Stimulated activated naive CD4-positive, alpha-beta T cell (primary cell): ENCODE results near the gene NTRK2.

Experiments used
- DNase-seq, 6 experiments: peaks; one replicate each; lab custom pipeline; 2025; lab: John Stamatoyannopoulos, UW

Gene NTRK2

GRCh38 chr9:84974855-84975254 lies 305.3 kb downstream of the NTRK2 start:
- no peak for DNase-seq

- DNase-seq, result no peak
These were observed 306.4 kb downstream of the NTRK2 start for GRCh38 chr9:84975926-84976325.

- DNase-seq, result no peak
These were observed 309.1 kb downstream of the NTRK2 start for GRCh38 chr9:84978661-84979060.

GRCh38 chr9:84983749-84984148 lies 314.2 kb downstream of the NTRK2 start:
- no peak for DNase-seq

GRCh38 chr9:84988621-84989020 lies 319.1 kb downstream of the NTRK2 start:
- no peak for DNase-seq

GRCh38 chr9:84990416-84990815 lies 320.9 kb downstream of the NTRK2 start:
- DNase-seq, result no peak

- no peak for DNase-seq
These were observed 321.5 kb downstream of the NTRK2 start for GRCh38 chr9:84990850-84991513.

- no peak for DNase-seq
These were observed 322.0 kb downstream of the NTRK2 start for GRCh38 chr9:84991514-84991870.

- DNase-seq, result no peak
These were observed 322.9 kb downstream of the NTRK2 start for GRCh38 chr9:84992381-84992780.

- DNase-seq, result no peak
These were observed 323.6 kb downstream of the NTRK2 start for GRCh38 chr9:84993105-84993504.

- DNase-seq, result no peak
These were observed 326.5 kb downstream of the NTRK2 start for GRCh38 chr9:84996029-84996428.

GRCh38 chr9:84996716-84997115 lies 327.2 kb downstream of the NTRK2 start:
- no peak for DNase-seq

- DNase-seq, result no peak
These were observed 327.9 kb downstream of the NTRK2 start for GRCh38 chr9:84997472-84997871.

- no peak for DNase-seq
These were observed 329.1 kb downstream of the NTRK2 start for GRCh38 chr9:84998639-84999038.

- DNase-seq, result no peak
These were observed 330.3 kb downstream of the NTRK2 start for GRCh38 chr9:84999788-85000187.

- DNase-seq, result no peak
These were observed 332.4 kb downstream of the NTRK2 start for GRCh38 chr9:85001925-85002324.

GRCh38 chr9:85004818-85005413 lies 335.4 kb downstream of the NTRK2 start:
- DNase-seq, result no peak

GRCh38 chr9:85007748-85008147 lies 338.2 kb downstream of the NTRK2 start:
- DNase-seq, result no peak

GRCh38 chr9:85008215-85008614 lies 338.7 kb downstream of the NTRK2 start:
- no peak for DNase-seq

GRCh38 chr9:85009251-85009650 lies 339.7 kb downstream of the NTRK2 start:
- DNase-seq, result no peak

GRCh38 chr9:85013703-85014102 lies 344.2 kb downstream of the NTRK2 start:
- DNase-seq, result no peak

GRCh38 chr9:85014292-85014691 lies 344.8 kb downstream of the NTRK2 start:
- no peak for DNase-seq

GRCh38 chr9:85016384-85017006 lies 347.0 kb downstream of the NTRK2 start:
- DNase-seq, result no peak

- no peak for DNase-seq
These were observed 351.3 kb downstream of the NTRK2 start for GRCh38 chr9:85020791-85021190.
